Hindlimb muscle (tissue), 1 donor: ENCODE results near the gene IRAK3. TPM values are rescaled to one million over a fixed set of nuclear protein-coding genes. Genes with fewer than 3 reads are reported as not detected.
"Not testable (repeated sequence)": the region's sequence is repeated elsewhere in the genome, so short reads cannot be mapped to it uniquely, and the experiment has no call there.

Source experiments
- DNase-seq: peaks from one replicate; pipeline ENCODE4 v3.0.0-alpha.2; 2013
- polyA plus RNA-seq: library from polyadenylated mRNA; unstranded; fragments of 120-200 nt; gene quantifications from one replicate; pipeline ENCODE4 v1.2.1, GENCODE V29; 2013; ENCODE audit not compliant: insufficient read length

Gene IRAK3
- polyA plus RNA-seq, 1 donor, result 5.9 TPM

GRCh38 chr12:66268562-66268961 is 79.5 kb downstream of the IRAK3 start:
- DNase-seq, result no peak

- no peak for DNase-seq
These were observed 80.1 kb downstream of the IRAK3 start for GRCh38 chr12:66269142-66269541.

DNA sequence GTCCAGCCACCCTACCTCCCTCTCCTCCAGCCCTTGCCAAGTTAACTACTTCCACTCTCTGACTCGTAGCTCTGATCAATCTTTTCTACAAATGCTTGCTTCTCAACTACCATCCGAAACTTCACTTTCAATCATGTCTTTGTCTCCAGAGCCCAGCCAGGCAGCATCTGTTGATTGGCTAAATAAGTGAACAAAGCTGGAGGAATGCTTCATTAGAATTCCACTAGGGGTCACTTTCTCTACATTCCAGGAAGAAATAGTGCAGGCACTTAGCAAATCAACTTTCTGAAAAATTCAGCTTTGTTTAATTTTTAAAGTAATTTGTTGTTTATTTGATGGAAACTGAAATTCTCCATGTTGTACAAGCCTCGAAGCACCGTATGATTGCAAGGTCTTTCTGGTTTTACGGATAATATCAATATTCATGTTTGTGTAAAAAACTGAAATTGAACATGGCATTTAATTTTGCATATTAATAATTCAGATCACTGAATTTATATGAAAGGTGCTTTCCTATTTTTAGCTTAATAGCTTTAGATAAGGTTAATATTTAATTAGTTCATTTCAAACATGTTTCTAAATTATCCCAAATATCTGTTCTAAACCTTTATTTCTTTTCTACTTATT is 80.9 kb downstream of the IRAK3 start:
- peak; percentile 14 for DNase-seq

DNA sequence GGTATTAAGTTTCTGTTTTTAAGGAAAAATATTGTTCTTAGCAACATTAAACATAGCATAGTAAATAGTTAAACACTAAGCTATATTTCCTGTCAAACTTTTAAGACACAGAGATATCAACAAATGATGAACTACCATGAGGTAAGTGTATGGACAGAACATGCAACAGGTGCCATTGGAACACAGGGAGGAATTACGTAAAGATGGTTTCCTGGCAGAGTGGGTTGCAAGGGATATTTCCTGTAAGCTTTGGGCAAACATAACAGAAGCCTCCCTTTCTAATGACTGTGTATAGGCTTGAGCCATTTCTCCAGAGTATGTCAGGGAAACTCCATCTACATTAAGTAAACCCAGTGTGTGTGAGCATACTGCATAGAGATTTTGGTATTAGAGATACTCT is 81.6 kb downstream of the IRAK3 start:
- DNase-seq, result no peak

GRCh38 chr12:66272650-66273049 is 83.6 kb downstream of the IRAK3 start:
- no peak for DNase-seq

DNA sequence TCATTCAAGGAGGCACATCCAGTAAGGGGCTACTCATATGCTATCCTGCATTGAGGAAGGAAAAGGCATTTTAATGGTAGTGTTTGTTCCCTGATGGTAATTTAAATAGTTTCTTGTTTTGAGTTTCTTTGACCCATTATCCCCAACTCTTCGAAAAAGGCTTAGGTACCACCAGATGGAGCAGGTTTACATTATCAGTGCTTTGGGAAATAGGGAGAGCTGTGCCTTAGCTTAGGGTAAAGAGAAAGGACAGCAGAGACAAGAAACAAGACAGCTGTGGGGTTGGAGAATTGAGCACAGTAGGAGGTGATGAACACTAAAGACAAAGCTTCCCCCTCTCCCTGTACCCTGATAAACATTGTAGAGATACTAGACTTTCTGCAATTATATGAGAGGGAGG is 84.1 kb downstream of the IRAK3 start:
- DNase-seq, result no peak

- no peak for DNase-seq
These were observed 86.0 kb downstream of the IRAK3 start for GRCh38 chr12:66275040-66275439.

- no peak for DNase-seq
These were observed 90.2 kb downstream of the IRAK3 start for GRCh38 chr12:66279123-66279712.

- DNase-seq, result no peak
These were observed 91.5 kb downstream of the IRAK3 start for GRCh38 chr12:66280561-66280960.

- no peak for DNase-seq
These were observed 93.2 kb downstream of the IRAK3 start for GRCh38 chr12:66282244-66282643.

DNA sequence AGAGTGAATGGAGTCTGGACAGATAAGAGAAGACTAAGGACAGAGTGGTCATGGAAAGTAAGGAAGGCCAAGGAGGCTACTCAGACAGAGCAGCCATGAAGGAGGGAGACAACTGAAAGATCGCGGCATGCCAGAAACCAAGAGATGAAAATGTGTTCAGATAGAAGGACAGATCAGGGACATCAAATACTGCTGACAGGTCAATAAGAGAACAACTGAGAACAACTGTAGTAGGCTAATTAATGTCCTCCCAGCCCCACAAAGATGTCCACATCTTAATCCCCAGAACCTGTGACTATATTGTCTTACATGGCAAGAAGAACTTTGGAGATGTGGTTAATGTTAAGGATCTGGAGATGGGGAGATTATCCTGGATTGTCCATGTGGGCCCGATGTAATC is 98.3 kb downstream of the IRAK3 start:
- no peak for DNase-seq

DNA sequence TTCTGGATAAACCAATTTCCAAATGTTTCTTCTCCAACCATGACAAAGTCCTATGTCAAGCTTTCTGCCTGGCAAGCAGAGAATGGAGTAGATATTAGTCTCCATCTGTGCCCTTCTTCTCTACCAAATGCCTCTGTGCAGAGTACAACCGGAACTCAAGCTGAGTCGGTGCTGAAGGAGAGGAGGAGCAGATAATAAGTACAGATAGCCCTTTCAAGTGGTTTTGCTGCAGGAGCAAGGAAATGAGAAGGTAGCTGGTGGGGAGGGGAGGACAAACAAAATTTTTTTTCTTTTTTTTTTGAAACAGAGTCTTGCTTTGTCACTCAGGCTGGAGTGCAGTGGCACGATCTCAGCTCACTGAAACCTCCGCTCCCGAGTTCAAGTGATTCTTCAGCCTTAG is 99.1 kb downstream of the IRAK3 start:
- DNase-seq, result no peak

- DNase-seq, result no peak
These were observed 100.5 kb downstream of the IRAK3 start for GRCh38 chr12:66289485-66289884.

- DNase-seq, result no peak
These were observed 101.7 kb downstream of the IRAK3 start for GRCh38 chr12:66290716-66291200.

DNA sequence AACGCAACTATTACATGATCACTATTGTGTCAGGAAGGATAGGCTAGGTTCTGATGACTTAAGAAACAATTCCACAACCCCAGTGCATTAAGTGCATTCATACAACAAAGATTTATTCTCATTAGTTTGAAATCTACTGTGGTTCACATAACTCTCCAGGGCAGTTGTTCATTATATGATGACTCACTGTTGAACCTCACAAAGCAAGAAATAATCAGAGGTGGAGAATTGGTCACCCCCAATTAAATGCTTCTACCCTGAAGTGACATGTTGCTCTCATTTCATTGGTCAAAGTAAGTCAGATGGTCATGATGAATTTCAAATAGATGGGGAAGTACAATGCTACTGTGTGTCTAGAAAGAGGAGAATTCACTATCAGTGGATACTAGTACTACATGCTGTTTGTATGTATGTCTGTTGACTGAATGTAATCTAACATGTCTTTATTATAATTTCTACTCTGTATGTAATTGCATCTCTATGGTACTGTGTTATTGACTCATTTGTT is 107.2 kb downstream of the IRAK3 start:
- no peak for DNase-seq

DNA sequence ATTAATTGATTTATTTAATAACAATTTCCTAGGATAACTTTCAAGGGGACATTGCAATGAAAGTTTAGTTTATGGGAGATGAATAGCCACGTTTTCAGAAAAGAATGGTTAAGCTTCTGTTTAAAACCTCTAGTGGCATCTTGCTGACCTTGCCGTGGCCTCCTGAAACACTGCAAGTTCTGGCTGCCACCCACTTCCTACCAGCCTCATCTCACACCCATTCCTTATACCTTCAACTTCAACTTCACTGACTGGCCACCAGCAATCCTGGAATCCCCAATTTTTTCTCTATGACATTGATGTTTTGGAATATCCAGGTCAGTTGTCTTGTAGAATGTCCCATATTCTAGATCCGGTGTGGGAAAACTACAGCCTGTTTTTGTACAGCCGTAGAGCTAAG is 108.1 kb downstream of the IRAK3 start:
- DNase-seq, result no peak

- DNase-seq, result no peak
These were observed 108.9 kb downstream of the IRAK3 start for GRCh38 chr12:66297923-66298322.

DNA sequence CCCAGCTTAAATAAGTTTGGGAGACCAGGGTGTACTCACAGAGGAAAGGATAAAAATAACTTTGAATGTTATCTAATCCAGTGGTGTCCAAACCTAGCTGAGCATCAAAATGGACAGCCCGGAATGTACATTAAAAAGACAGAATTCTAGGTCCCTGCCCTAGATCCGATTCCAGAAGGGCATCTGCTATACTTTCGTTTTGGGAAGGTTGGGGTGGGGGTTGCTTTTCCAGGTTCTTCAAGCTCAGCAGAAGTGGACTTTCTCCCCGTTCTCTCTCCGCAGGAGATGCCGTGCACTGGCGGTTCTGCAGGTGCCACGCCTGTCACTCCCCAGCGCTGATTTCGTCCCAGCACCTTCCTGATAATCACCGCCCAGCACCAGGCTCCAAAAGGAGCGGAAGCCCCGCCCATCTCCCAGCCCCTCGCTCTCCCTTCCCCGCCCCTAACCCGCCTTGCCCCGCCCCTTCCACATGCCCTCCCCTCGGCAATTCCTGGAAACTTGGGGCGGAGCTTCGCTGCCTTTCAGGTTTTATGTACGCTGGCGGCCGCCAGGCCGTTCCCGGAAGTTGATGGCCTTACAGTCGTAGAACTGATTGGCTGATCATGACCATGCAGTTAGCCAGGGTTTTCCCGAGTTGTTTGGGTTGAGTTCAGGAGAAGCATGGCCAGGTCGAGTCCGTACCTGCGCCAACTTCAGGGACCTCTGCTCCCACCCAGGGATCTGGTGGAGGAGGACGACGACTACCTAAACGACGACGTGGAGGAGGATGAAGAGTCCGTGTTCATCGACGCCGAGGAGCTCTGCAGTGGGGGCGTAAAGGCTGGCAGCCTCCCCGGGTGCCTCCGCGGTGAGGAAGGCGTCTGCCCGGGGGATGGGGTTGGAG is 113.2 kb downstream of the IRAK3 start, which contains the start of gene HELB:
TSS of gene HELB (plus strand) at position 550 of the 883 bp plus-strand sequence. CDS start at position 661, 111 bp downstream.
- peak; percentile 94 for DNase-seq

GRCh38 chr12:66302827-66303169 is 113.8 kb downstream of the IRAK3 start:
- no peak for DNase-seq

- DNase-seq, result not testable (repeated sequence)
These were observed 114.3 kb downstream of the IRAK3 start for GRCh38 chr12:66303316-66303804.
